Hematopoietic multipotent progenitor cell treated with erythropoietin and hydrocortisone succinate and interleukin-3 and kit ligand, for 4 days (in vitro differentiated cells): Measurements from ENCODE around the gene TOLLIP.
A peak's percentile ranks its signal among the peaks of the same experiment; 100 is the strongest.
"Not testable (repeated sequence)": the region's sequence is repeated elsewhere in the genome, so short reads cannot be mapped to it uniquely, and the experiment has no call there.

Experiments used
- DNase-seq: peaks from one replicate; pipeline ENCODE4 v3.0.0-alpha.2; 2015

Gene TOLLIP

DNA sequence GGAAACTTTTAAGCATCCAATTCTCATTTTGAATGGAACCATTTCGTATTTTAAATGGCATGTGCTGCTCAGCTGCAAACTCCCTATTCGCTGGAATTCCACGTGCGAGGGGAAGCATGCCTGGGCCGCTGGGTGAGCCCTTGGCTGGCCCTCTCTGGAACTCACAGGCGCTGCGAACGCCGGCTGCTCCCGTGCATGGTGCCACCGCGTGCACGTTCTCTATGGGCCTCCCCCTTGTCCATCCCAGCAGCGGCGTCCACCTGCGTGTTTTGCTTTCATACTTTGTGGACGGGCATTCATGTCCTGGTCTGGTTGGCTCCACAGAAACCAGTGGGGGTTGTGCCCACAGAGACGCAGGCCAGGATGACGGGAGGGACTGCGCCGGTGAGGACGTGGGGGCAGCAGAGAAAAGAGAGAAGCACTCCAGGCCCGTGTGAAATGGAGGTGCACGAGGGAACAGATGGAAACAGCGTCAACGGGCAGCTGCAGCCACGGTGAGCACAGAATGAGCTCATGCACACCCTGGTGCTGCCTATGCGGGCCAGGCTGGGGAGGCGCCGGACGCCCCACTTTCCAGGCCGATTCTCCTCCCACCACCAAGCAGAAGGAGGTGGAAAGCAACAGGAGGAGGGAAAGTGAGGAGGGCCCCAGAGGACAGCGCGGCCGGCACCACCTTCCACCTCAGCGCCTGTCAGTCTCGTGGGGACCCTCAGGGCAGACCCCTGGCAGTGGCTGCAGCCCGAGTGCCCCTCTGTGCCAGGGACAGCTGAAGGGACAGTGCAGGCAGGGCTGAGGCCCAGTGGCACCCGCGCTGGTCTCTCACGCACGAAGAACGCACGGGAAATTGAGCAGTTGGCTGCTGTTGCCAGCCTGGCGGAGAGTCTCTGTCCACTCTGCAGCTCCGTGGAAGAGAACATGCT, 29.1 kb downstream of the TOLLIP start:
- DNase-seq: no peak

DNA sequence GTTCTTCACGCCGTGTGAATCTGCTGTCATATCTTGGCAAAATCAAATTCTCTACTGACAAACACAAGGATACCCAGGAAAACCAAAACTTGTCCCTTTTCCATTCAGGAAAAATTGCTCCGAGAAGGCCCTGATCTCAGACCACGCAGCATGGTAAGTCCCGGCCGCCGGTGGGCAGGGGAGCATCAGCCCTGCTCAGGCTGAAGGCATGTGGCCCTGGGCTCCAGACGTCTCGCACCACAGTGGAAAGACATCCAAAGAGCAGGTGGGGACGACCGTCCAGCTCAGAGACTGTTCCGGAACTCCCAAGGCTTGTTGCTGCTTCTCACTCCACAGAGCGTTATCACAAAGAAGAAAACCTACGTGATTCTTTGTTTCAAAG, 29.8 kb downstream of the TOLLIP start:
- no peak for DNase-seq

DNA sequence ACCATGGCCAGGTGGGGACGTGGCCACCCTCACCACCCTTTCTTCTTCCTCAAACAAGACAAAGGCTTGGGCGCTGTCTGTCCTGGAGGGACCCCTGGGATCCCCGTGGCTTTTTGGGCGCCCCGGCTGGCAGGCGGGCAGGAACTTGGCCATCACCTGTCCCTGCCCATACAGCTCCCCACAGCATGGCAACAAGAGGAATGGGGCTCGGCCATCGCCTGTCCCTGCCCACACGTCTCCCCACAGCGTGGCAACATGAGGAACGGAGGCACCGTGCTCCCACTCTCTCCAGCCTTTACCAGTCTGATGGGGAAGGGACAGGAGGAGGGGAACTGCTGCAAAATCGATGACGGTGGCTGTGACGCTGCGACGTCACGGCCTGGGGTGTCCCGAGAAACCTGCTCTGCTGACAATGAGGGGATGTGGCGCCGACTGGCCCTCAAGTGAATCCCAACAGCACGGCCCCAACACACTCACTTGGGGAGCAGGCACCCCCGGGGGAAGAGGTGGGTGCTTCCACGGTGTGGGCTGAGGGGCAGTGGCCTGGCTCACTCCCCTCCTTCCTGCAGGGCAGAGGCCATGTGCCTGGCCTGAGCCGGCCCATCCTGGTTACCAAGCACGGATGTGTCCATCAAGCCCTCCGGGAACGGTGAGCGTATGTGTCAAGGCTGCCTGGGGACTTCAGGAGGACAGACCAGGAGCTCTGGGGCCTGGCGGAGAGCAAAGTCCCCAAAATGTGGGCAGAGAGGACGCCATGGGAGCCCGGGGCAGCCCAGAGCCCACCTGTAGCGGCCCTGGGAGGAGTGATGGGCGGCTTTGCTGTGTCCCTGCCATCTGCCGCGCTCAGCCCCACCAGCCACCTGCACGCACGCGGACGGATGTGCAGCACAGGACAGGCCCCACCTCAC, 30.4 kb downstream of the TOLLIP start:
- DNase-seq: no peak

DNA sequence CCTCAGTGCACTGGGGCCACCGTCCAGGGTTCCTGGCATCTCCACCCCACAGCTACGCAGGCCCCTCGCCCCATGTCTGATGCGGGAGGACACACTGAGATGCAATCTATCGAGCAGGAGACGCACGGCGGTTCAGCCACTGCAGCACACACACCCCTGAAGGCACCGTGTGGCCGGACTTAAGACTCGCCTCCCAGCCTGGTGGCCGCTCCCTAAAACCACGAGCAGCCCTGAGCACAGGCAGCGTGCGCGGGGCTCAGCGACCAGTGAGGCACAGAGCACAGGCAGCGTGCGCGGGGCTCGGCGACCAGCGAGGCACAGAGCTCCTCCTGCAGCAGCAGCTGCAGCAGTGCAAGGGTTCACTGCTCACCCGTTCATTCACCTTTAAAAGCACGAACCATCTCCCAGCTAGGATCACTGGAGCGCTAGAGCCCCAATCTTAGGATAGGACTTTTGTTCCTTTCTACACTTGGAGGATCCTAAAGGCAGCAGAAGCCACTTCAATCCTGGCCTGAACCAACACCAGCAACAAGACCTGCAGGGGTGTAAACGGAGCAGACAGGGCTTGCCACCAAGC, 31.4 kb downstream of the TOLLIP start:
- peak; percentile 79 for DNase-seq

DNA sequence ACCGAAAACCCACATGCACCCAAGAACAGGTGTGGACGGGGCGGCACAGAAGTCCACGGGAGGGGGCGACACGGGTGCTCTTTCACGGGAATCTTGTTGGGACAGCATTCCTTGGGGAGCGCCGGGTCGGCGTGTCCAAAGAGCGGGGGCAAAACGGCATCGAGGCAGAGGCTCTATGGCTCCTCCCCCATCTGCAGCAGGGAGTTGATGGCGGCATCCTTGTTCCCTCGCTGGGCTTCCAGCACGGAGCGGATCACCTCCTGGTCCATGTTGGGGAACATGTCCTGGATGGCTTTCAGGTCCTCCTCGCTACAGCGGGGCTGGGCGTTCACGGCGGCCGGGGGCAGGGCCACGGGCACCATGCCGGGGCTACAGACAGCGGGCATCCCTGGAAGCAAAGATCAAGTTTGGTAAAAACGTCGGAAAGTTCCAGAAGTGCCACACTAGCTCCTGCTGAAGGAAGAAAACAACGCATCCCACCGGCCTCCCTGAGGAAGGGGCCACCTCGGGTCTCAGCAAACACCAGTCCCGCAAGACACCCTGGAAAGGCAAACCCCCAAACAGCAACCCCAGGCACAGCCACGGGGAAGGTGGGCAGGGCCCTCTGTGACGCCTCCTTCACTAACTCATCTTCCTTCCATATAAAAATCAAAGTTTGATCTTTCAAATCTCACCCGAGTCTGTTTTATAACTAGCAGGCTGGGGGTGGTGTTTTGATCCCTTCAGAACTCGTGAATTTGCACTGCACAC, 32.4 kb downstream of the TOLLIP start:
- no peak for DNase-seq

DNA sequence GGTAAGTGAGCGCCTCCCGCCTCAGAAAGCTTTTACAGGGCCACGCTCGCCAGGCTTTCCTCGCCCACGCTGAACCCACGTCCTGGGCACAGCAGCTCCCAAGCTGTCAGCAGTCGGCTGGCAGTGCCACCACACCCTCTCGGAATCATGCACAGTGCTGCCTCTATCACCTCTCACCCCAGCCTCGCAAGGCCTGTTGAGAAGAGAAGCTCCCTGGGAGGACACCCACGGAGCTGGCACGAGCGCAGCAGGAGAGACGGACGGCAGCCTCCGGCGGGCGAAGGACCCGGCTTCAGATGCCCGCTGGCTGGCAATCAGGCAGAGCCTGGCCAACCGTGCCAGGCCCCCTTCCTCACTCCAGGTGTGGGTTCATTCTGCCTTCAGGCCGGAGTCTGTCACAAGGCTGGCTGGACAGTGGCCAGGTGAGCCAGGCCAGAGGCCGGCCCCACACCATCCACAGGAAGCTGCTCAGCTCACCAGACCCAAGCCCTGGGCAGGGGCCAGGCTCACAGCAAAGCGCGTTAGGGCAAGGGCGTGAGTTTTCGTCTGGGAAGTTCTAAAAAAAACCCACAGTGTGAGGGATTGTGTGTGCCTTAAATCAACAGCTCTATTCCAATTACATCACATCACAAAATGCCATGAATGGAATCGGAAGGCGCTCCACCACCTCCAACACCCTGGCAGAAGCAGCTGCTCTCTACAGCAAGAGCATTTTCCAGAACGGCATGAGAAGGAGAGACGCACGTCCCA, 33.2 kb downstream of the TOLLIP start:
- no peak for DNase-seq

DNA sequence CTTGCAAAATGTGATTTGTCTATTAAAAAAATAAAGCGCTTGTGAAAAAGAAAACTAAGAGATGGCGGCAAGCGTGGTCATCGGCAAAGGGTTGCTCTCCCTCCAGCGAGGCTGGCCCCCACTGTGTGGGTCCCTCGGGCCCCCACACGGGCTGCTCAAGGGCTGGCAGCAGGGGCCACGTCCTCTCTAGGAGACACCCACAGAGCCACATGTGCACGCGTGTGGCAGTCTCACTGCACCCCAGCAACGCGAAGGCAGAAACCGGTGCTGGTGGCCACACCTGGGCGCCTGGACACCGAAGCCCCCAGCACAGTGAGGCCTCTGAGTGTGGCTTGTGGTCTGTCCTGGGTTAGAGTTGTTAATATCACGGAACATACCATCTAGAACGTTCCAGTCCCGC, 34.4 kb downstream of the TOLLIP start:
- no peak for DNase-seq

DNA sequence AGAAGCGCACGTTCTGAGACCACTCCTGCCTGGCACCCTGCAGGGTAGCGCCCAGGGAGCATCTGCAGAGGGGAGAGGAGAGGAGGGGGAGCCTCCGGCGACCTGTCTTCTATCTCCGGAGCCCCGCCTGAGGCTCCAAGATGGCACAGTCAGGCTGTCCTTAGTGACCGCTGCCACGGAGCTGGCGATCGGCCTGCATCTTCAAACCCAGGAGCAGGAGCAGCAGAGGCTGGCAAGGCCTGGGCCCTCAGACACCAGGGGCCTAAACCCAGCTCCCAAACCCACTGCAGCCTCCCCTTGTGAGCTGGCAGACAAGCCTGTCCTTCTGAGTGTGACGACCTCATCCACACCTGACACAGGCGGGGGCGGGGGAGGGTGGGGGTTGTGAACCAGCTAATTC, 34.9 kb downstream of the TOLLIP start:
- DNase-seq: no peak

DNA sequence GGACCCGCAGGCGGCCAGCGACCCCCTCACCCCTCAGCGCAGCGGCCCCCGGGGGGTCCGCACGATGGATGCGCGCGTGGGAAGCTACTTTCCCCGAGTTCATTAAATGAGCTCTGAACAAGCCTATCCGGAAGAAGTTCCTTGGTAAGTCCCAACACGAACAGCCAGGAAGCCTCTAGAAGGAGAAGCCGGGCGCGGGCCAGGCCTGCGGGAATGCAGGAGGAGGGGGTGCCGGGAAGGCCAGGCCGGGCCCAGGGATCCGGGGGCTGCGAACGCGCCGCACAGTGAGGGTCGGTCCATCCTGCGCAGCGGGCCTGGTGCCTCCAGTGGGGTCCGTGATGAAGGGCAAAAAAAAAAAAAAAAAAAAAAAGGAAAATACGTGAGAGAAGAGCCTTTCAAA, 36.9 kb downstream of the TOLLIP start:
- DNase-seq: no peak

DNA sequence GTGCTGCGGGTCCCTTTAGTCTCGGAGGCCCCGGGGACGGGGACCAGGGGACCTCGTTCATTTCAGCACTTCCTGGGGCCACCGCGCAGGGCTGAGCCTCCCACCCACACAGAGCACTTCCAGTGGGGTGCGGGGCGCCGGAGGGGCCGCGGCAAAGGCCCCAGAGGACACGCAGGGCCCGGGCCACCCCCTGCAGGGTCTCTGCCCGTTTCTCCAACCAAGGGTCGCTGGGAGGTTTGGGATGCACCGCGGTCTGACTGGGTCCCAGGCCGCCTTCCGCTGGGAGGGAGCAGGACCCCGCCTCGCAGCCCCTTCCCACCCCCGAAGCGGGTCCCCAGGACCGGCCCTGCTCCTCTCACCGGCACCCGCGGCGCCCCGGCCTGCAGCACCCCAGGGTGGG, 37.5 kb downstream of the TOLLIP start:
- DNase-seq: no peak

DNA sequence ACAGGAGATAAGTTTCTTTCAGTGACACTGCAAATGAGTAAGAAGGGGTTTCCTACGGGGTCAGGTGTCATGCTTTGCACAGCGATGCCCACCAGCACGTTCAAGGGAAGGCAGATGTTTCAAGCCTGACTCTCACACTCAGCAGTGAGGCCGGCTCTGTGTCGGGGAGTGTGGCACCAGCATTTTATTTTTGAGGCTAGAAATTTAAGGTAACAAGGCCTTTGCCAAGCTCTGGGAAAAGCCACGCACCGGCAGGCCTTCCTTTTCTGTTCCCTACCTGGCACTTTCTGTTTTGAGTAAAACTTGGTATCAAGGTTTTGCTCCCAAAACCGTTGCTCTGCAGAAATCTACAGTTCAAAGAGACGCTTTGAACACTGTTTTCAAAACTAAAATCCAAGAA, 38.0 kb downstream of the TOLLIP start:
- no peak for DNase-seq

DNA sequence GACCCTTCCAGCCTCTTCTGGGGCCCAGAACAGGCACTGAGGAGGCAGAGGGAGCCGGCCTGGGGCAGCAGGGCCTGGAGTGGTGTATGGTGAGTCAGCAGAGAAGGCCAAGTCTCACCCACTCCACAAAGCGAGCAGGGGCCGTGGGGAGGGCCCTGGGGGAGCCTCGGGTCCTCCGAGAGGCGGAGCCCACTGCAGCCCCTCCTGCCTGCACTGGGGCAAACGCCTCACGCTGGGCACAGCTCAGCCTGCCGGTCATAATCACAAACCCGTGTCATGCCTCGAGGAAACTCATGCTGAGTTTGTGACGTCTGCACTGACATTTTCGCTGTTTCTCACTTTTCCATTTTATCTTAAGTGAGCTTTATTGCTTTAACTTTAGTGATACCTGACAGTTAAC, 38.4 kb downstream of the TOLLIP start:
- no peak for DNase-seq

DNA sequence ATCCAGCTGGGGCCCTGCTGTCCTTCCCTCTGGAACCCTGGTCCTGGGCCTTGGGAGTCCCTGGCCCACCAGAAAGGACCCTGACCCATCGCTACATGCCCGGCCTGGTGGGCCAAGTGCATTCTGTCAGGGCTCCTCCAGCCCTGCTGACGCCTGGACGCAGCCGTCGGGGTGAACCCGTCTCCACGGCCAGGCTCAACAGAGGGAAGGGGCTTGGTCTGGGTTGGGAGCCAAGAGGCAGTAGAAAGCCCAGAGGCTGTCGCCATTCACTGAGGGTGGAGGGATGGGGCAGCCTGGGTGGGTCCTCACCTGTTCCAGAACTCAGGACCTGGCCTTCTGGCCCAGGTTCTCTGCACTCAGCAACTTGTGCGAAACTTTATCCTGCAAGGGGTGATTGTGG, 39.0 kb downstream of the TOLLIP start:
- DNase-seq: no peak

DNA sequence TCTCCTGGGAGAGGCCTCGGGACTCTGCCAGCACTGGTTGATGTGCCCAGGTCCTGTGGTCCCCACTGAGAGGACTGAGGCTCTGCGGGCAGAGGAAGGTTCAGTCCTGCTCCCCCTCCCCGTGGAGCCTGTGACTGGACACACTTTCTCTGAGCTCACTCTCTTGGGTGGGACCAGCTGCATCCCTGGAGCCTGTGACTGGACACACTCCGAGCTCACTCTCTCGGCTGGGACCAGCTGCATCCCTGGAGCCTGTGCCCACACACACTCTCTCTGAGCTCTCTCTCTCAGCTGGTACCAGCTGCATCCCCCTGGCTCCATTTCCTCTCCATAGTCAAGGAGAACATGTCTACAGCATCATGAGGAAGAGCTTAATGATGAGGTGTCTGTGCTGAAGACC, 39.5 kb downstream of the TOLLIP start:
- no peak for DNase-seq

DNA sequence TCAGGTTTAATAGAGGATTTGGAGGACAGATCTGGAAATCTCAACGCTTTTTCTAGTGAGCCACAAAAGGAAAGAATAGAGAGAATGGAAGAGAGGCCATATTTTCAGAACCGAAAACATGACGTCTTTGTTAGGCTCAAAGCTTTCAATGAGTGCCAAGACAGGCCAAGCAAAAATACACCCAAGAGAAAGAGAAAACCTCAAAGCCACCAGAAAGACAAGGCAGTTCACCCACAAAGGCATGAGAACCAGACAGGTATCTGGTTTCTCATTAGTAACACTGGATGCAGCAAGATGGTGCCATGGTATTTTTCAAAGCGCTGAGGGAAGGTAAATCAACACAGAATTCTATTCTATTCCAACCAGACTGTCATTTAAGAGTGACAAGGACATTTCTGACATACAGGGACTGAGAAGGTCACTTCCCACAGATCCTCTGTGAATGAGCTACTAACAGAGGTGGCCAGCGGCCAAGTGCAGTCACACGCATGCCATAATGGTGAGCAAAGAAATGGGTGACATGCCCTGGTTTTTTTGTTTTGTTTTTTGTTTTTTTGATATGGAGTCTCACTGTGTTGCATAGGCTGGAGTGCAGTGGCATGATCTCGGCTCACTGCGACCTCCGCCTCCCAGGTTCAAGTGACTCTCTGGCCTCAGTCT, 41.9 kb downstream of the TOLLIP start:
- no peak for DNase-seq

DNA sequence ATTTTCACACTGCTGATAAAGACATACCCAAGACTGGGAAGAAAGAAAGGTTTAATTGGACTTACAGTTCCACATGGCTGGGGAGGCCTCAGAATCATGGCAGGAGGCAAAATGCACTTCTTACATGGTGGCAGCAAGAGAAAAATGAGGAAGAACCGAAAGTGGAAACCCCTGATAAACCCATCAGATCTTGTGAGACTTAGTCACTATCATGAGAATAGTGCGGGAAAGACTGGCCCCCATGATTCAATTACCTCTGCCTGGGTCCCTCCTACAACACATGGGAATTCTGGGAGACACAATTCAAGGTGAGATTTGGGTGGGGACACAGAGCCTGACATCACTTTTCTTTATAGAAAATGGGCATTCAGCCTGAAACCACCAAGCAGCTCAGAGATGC, 42.5 kb downstream of the TOLLIP start:
- DNase-seq: not testable (repeated sequence)

DNA sequence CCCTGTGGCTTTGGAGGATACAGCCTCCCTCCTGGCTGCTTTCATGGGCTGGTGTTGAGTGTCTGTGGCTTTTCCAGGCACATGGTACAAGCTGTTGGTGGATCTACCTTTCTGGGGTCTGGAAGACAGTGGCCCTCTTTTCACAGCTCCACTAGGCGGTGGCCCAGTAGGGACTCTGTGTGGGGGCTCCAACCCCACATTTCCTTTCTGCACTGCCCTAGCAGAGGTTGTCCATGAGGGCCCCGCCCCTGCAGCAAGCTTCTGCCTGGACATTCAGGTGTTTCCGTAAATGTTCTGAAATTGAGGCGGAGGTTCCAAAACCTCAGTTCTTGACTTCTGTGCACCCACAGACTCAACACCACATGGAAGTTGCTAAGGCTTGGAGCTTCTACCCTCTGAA, 44.0 kb downstream of the TOLLIP start:
- not testable (repeated sequence) for DNase-seq

DNA sequence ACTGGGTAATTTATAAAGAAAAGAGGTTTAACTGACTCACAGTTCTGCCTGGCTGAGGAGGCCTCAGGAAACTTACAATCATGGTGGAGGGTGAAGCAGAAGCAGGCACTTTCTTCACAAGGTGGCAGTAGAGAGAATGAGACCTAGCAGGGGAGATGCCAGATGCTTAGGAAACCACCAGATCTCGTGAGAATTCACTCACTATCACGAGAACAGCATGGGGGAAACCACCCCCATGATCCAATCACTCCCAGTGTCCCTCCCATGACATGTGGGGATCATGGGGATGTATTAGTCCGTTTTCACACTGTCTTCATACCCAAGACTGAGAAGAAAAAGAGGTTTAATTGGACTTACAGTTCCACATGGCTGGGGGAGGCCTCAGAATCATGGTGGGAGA, 45.0 kb downstream of the TOLLIP start:
- DNase-seq: peak; percentile 76

DNA sequence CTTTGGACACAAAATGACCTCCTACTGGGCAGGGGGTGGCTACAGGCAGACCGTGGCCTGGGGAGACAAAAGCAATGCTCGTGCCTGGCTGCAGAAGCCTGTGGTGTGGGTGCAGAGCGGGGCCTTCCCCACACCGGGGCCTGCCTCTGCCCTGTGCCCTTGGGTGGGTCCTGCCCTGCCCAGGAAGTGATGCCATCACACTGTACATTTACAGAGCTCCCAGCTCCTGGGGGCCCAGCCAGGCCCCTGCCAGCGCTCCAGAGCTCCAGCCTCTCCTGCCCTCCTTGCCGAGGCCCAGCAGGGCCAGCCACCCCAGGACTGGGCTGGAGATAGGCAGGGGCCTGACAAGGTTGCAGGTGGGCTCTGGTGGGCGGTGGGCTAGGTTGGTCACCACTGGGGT, 46.4 kb downstream of the TOLLIP start:
- DNase-seq: peak; percentile 41

DNA sequence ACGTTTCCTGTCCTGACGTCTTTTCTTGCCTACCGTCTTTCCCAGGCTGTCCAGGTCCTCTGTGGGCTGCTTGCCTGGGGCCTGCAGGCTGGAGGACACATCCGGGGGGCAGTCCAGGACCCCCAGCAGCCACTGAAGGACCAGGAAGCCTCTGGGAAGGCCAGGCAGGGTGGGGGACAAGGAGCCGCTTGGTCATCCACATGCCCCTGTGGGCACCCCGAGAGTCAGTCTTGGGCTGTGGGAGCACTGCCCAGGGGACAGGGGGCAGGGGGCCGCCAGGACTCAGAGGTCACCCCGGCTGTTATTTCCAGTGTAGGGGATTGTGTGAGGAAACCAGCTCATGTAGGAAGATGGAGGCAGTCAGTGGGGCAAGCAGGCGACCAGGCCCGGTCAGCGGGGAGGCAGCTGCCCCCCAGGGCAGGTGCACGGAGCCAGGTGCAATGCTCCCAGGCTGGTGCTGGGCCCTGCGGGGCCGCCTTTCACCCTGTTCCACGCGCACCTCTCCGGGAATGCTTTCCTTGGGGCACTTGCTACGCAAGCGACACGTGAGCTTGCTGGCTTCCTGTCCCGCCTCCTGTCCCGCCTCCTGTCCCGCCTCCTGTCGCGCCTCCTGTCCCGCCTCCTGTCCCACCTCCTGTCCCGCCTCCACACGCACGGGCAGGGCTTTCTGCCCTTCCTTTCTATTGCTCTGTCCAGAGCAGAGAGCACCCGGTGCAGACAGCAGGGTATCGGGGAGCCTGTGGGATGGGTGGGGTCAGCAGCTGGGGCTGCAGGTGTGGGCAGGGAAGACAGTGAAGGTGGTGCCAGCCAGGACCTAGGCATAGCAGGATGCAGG, 47.0 kb downstream of the TOLLIP start:
- DNase-seq: peak; percentile 96
